Left renal pelvis (tissue), 4 donors: Measurements from ENCODE around the gene GRK5. TPM values are rescaled to one million over a fixed set of nuclear protein-coding genes. Genes with fewer than 3 reads are reported as not detected.
"Not testable (repeated sequence)": the region's sequence is repeated elsewhere in the genome, so short reads cannot be mapped to it uniquely, and the experiment has no call there.

Experiments used
- DNase-seq, 4 donors: peaks; one replicate each; pipeline ENCODE4 v3.0.0-alpha.2; 2013; ENCODE audit warnings: low read depth in 4 of 4, low spot score in 3 of 4
- polyA plus RNA-seq, 4 donors: library from polyadenylated mRNA; unstranded; fragments of 120-200 nt; gene quantifications; one replicate each; pipeline ENCODE4 v1.2.1, GENCODE V29; 2013; ENCODE audit not compliant: insufficient read length in 4 of 4

The GRK5 gene
- polyA plus RNA-seq, 4 donors: 14.5 to 35.1 (median 18.2) TPM

- DNase-seq: no peak
Observed at GRCh38 chr10:119221201-119221600, 13.8 kb downstream of the GRK5 start.

- no peak for DNase-seq
Observed at GRCh38 chr10:119221666-119222065, 14.3 kb downstream of the GRK5 start.

GRCh38 chr10:119222537-119222936 lies 15.2 kb downstream of the GRK5 start:
- no peak for DNase-seq

- no peak for DNase-seq
Observed at GRCh38 chr10:119222966-119223386, 15.6 kb downstream of the GRK5 start.

GRCh38 chr10:119225083-119225658 lies 17.8 kb downstream of the GRK5 start:
- DNase-seq: no peak

- DNase-seq: no peak
Observed at GRCh38 chr10:119227825-119228224, 20.5 kb downstream of the GRK5 start.

- DNase-seq: no peak
Observed at GRCh38 chr10:119231654-119232053, 24.3 kb downstream of the GRK5 start.

GRCh38 chr10:119232439-119232838 lies 25.1 kb downstream of the GRK5 start:
- DNase-seq: not testable (repeated sequence)

GRCh38 chr10:119233123-119233820 lies 25.9 kb downstream of the GRK5 start:
- DNase-seq: no peak

- no peak for DNase-seq
Observed at GRCh38 chr10:119233821-119234220, 26.4 kb downstream of the GRK5 start.

GRCh38 chr10:119235356-119235755 lies 28.0 kb downstream of the GRK5 start:
- no peak for DNase-seq

- no peak for DNase-seq
Observed at GRCh38 chr10:119237722-119238436, 30.5 kb downstream of the GRK5 start.

GRCh38 chr10:119238577-119238976 lies 31.2 kb downstream of the GRK5 start:
- DNase-seq: no peak

GRCh38 chr10:119239015-119239414 lies 31.6 kb downstream of the GRK5 start:
- not testable (repeated sequence) for DNase-seq

- DNase-seq: not testable (repeated sequence)
Observed at GRCh38 chr10:119239630-119240029, 32.3 kb downstream of the GRK5 start.

- no peak for DNase-seq
Observed at GRCh38 chr10:119241066-119241465, 33.7 kb downstream of the GRK5 start.

GRCh38 chr10:119242186-119242585 lies 34.8 kb downstream of the GRK5 start:
- DNase-seq: no peak

GRCh38 chr10:119243488-119243887 lies 36.1 kb downstream of the GRK5 start:
- DNase-seq: no peak

GRCh38 chr10:119243967-119244366 lies 36.6 kb downstream of the GRK5 start:
- DNase-seq: no peak

GRCh38 chr10:119245272-119245671 lies 37.9 kb downstream of the GRK5 start:
- DNase-seq: no peak

- no peak for DNase-seq
Observed at GRCh38 chr10:119246862-119247549, 39.6 kb downstream of the GRK5 start.
